ENCODE measurements around the gene PSMA2.

PSMA2 gene

DNA sequence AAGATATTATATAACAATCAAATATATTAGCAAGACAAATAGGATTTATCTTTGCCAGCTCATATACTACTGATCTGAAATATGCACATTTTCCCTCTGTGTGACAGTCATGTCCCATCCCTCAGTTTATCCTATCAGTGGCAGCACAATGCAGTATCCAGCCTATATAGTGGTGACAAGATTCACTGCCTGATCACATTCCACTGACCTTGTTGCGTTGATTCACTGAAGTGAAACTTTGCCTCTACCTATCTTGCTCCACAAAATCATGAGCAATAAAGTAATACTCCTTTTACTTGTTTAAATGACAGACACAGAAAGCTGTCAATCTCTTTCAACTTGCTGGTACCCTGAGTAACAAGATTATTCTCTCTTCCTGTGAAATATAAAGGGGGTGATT, 6.3 kb downstream of the PSMA2 start:
- POLR2A ChIA-PET = no interaction called here
- TF ChIP-seq, protein P1, sequence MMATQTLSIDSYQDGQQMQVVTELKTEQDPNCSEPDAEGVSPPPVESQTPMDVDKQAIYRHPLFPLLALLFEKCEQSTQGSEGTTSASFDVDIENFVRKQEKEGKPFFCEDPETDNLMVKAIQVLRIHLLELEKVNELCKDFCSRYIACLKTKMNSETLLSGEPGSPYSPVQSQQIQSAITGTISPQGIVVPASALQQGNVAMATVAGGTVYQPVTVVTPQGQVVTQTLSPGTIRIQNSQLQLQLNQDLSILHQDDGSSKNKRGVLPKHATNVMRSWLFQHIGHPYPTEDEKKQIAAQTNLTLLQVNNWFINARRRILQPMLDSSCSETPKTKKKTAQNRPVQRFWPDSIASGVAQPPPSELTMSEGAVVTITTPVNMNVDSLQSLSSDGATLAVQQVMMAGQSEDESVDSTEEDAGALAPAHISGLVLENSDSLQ (IDR thresholded peaks at IDR 0.05) = no peak
- TF ChIP-seq HDGF (IDR thresholded peaks at IDR 0.05; ENCODE audit: borderline replicate concordance) = no peak
- no peak for DNase-seq (ENCODE audit: extremely low spot score)
- CTCF ChIA-PET = no interaction called here

DNA sequence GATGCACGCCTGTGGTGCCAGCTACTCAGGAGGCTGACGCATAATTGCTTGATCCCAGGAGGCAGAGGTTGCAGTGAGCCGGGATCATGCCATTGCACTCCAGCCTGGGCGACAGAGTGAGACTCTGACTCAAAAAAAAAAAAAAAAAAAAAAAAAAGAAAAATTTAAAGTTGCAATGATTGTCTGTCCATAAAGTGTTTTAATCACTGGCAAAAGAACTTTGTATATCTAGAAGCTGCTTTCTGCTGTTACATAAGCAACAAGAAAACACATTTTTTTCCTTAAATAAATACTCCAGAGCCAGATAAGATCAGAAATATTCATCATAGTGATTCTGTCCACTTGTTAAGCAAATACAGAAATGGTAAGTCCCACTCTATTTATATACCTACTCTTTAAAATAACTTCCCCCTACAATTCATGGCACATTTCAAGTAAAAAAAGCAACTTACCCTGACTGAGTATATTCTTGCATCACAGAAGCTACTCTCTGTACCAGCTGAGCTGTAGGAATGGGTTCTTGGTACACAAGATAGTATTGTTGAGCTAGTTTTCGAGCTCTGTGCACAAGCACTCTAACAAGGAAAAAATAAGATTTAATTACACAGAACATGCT, 7.6 kb downstream of the PSMA2 start:
- ChIA-PET CTCF (interaction anchor here (0.6 kb wide), 2 partner anchors 48 to 147 kb away, joined by 3 read pairs; no protein-coding TSS in a partner anchor), POLR2A (no interaction called here)
- DNase-seq (ENCODE audit: extremely low spot score) = no peak

DNA sequence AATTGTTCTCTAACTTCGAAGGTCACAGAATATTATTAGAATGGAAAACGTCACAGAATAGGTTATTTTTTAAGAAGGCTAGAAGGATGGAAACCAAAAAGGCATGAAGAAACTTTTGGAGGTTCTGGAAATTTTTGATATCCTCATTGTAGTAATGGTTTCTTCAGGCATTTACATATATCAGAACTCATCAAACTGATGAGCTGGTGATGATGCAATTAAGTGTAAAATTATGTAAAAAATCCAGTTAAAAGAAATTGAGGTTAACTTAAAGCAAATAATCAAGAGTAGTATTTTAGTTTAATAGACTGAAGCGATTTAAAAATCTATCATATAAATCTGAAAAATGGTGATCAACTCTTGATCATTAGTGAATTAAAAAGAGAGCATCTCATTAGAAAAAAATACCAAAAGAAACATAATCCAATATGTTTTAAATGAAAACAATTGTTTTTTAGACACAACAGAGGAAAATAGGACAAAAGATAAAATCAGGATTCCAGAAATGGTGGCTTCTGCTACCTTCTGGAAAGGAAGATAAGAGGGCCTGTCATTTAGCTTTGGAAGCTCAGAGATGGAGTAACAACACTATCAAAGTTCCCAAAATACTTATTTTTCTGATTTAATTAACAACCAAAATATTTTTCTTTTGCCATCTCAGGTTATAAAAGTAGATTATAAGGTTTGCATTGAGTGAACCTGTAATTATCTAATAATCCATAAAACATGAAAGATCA, 9.8 kb downstream of the PSMA2 start:
- no peak for DNase-seq (ENCODE audit: extremely low spot score)
- ChIA-PET CTCF (no interaction called here), POLR2A (interaction anchor here (0.9 kb wide), 1 partner anchor 9 kb away, joined by 3 read pairs; no protein-coding TSS in a partner anchor)
- no peak for TF ChIP-seq ELF4 (IDR thresholded peaks at IDR 0.05)
- no peak for TF ChIP-seq HDGF (IDR thresholded peaks at IDR 0.05; ENCODE audit: borderline replicate concordance)

More for the DNA sequence above, 7.6 kb downstream of the PSMA2 start:
- TF ChIP-seq ELF4 (IDR thresholded peaks at IDR 0.05) (no peak), NFRKB (IDR thresholded peaks at IDR 0.05) (no peak), TARDBP (IDR thresholded peaks at IDR 0.05) (no peak), CTBP1 (IDR thresholded peaks at IDR 0.05; ENCODE audit: borderline replicate concordance) (no peak), ZNF384 (IDR thresholded peaks at IDR 0.05) (no peak), LEF1 (IDR thresholded peaks at IDR 0.05; ENCODE audit: borderline replicate concordance) (no peak), SUZ12 (IDR thresholded peaks at IDR 0.05) (no peak), ARNT (IDR thresholded peaks at IDR 0.05) (no peak), HDGF (IDR thresholded peaks at IDR 0.05; ENCODE audit: borderline replicate concordance) (no peak), FOXA1 (IDR thresholded peaks at IDR 0.05) (no peak)
- TF ChIP-seq, protein P1 (IDR thresholded peaks at IDR 0.05) = no peak

DNA sequence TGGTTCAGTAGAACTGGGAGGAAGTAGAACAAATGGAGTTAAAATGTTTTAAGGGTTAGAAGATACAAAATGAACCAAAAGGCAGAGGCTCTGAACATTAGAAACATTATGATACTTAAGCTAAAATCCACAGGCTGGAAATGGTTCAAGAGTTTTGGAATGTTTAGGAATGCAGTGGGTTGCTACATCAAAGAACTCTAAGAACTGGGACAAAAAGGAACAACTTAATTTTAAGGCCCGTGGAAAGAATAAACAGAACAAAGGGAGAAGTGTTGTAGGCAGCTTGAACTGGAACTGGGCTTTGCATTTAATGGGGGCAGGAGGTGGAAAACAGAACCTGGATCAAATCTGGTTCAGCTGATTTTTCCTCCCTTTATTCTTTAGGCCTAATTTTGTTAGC, 16.6 kb downstream of the PSMA2 start:
- TF ChIP-seq FOXA1 (IDR thresholded peaks at IDR 0.05) (no peak), SUZ12 (IDR thresholded peaks at IDR 0.05) (no peak), FOXK2 (IDR thresholded peaks at IDR 0.05) (no peak), ELF4 (IDR thresholded peaks at IDR 0.05) (no peak), SP1 (IDR thresholded peaks at IDR 0.05) (no peak), L3MBTL2 (conservative IDR thresholded peaks at IDR 0.05) (no peak), ZNF384 (IDR thresholded peaks at IDR 0.05) (no peak)
- DNase-seq (ENCODE audit: extremely low spot score) = no peak
- ChIA-PET CTCF (interaction anchor here (1.2 kb wide), 1 partner anchor 17 kb away, joined by 4 read pairs; the partner anchor contains the start of genes MRPL32 and PSMA2), POLR2A (interaction anchor here (1.6 kb wide), 1 partner anchor 17 kb away, joined by 3 read pairs; the partner anchor contains the start of genes MRPL32 and PSMA2)

DNA sequence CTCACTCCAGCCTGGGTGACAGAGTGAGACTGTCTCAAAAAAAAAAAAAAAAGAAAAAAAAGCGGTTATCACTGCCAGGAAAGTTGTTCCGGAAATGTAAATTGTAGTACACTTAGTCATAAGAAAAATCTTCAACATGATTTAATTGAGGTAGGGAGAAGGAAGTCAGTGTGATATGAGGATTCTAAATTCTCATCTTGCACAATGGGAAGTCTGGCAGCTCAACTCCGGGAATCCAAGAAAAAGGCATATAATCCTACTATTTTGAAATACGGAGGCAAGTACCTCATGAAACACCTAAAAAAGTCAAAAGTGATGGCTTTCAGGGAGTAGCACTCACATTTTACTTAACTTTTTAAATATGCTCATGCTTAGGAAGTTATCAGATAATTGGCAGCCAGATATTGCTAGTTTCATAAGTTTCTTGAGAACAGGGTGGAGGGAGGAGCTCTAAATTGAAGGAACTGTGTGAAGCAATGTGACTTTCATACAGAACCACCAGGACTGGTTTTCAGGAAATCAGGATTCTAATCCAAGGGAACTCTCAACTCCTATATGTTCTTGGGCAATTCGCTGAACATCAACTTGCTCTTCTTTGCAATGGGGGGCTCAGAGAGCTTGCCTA, 17.4 kb downstream of the PSMA2 start:
- CTCF ChIA-PET = interaction anchor here (0.6 to 1.2 kb wide), 3 partner anchors 18 to 540 kb away, joined by 3 to 4 read pairs (median 3); partner anchors contain the start of genes MRPL32 and PSMA2
- no peak for TF ChIP-seq SUZ12 (IDR thresholded peaks at IDR 0.05)
- no peak for TF ChIP-seq NFRKB (IDR thresholded peaks at IDR 0.05)
- no peak for TF ChIP-seq CTBP1 (IDR thresholded peaks at IDR 0.05; ENCODE audit: borderline replicate concordance)
- no peak for TF ChIP-seq L3MBTL2 (conservative IDR thresholded peaks at IDR 0.05)
- TF ChIP-seq FOXM1 (IDR thresholded peaks at IDR 0.05; ENCODE audit: borderline replicate concordance) = no peak
- TF ChIP-seq HDGF (IDR thresholded peaks at IDR 0.05; ENCODE audit: borderline replicate concordance) = no peak
- TF ChIP-seq FOXA1 (IDR thresholded peaks at IDR 0.05) = no peak
- TF ChIP-seq, protein P1 (IDR thresholded peaks at IDR 0.05) = no peak
- TF ChIP-seq ARNT (IDR thresholded peaks at IDR 0.05) = no peak
- TF ChIP-seq LEF1 (IDR thresholded peaks at IDR 0.05; ENCODE audit: borderline replicate concordance) = no peak
- TF ChIP-seq FOXK2 (IDR thresholded peaks at IDR 0.05) = no peak
- POLR2A ChIA-PET = interaction anchor here (1.6 kb wide), 2 partner anchors 18 to 26 kb away, joined by 3 to 4 read pairs; partner anchors contain the start of genes MRPL32 and PSMA2
- DNase-seq (ENCODE audit: extremely low spot score) = no peak

DNA sequence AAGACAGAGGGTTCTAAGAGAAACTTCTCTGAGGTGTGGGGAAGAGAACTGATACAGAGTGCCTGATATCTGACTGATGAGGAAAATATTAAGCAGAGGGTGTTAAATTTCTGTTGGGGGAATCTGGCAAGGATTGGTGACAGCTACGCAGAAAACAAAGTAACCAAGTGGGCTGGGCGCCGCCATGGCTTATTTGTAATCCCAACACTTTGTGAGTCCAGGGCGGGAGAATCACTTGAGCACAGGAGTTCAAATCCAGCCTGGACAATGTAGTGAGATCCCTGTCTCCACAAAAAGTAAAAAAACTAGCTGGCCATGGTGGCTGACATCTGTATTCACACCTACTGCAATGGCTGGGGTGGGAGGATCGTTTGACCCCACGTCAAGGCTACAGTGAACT, 18.0 kb downstream of the PSMA2 start:
- no peak for TF ChIP-seq SUZ12 (IDR thresholded peaks at IDR 0.05)
- TF ChIP-seq LEF1 (IDR thresholded peaks at IDR 0.05; ENCODE audit: borderline replicate concordance) = no peak
- TF ChIP-seq NFRKB (IDR thresholded peaks at IDR 0.05) = no peak
- TF ChIP-seq FOXA1 (IDR thresholded peaks at IDR 0.05) = no peak
- no peak for TF ChIP-seq TARDBP (IDR thresholded peaks at IDR 0.05)
- TF ChIP-seq ELF4 (IDR thresholded peaks at IDR 0.05) = no peak
- TF ChIP-seq, protein P1 (IDR thresholded peaks at IDR 0.05) = no peak
- TF ChIP-seq SP1 (IDR thresholded peaks at IDR 0.05) = no peak
- TF ChIP-seq BHLHE40 (IDR thresholded peaks at IDR 0.05; ENCODE audit: borderline replicate concordance) = no peak
- ChIA-PET POLR2A (interaction anchor here (1.6 kb wide), 2 partner anchors 18 to 25 kb away, joined by 3 to 4 read pairs; partner anchors contain the start of genes MRPL32 and PSMA2), CTCF (interaction anchor here (0.8 kb wide), 1 partner anchor 195 kb away, joined by 3 read pairs; no protein-coding TSS in a partner anchor)
- DNase-seq (ENCODE audit: extremely low spot score) = no peak

Measured in HEK293T (cell line).